Activated B cell treated with CpG ODN at 0.5 μM for 24 hours (primary cell): Measurements from ENCODE around the gene CD63. TPM values are rescaled to one million over a fixed set of nuclear protein-coding genes. Genes with fewer than 3 reads are reported as not detected.

Experiments used
- ATAC-seq: fragments of 200-7000 bp; cut with Tn5 transposase; one replicate; pipeline ENCODE4 v1.10.0; 2021; ENCODE audit warnings: low read depth, mild to moderate bottlenecking, moderate library complexity
- CTCF ChIA-PET: fragments of 350-600 bp; sonication (Branson Sonifier 250); formaldehyde crosslinking; loops from one replicate; lab custom pipeline; 2021; ENCODE audit warnings: antibody characterized with exemption; lab: Charles Lee
- POLR2A ChIA-PET: fragments of 350-600 bp; sonication (Branson Sonifier 250); formaldehyde crosslinking; loops from one replicate; lab custom pipeline; 2021; ENCODE audit warnings: antibody characterized with exemption; lab: Charles Lee
- DNase-seq: peaks from one replicate; pipeline ENCODE4 v3.0.0; 2022
- H3K27ac Mint-ChIP-seq: one replicate; pipeline ENCODE4 v1.8.0; 2020; ENCODE audit warnings: mixed read lengths
- H3K27me3 Mint-ChIP-seq: one replicate; pipeline ENCODE4 v1.8.0; 2021; ENCODE audit warnings: mixed read lengths
- H3K36me3 Mint-ChIP-seq: one replicate; pipeline ENCODE4 v1.8.0; 2021; ENCODE audit warnings: low read depth, mixed read lengths
- H3K4me1 Mint-ChIP-seq: one replicate; pipeline ENCODE4 v1.8.0; 2021; ENCODE audit warnings: mixed read lengths
- H3K4me3 Mint-ChIP-seq: one replicate; pipeline ENCODE4 v1.8.0; 2020; ENCODE audit warnings: mild to moderate bottlenecking, mixed read lengths
- H3K9me3 Mint-ChIP-seq: one replicate; pipeline ENCODE4 v1.8.0; 2020; ENCODE audit warnings: mixed read lengths
- CTCF ChIP-seq: fragments of 200-600 bp; IDR thresholded peaks from one replicate; pipeline ENCODE4 v1.8.0; 2022; ENCODE audit warnings: antibody characterized with exemption, mild to moderate bottlenecking
- intact Hi-C: fragments of 100-400 bp; cut with micrococcal nuclease; formaldehyde crosslinking; loops from one replicate; pipeline ENCODE4 v1.15.1; 2024
- total RNA-seq: library from RNA; stranded (reverse); gene quantifications from 2 replicates; pipeline ENCODE4 v1.2.3, GENCODE V29; 2022

The CD63 gene
- total RNA-seq, 1 donor from 2014 or later = 104 TPM

- Mint-ChIP-seq H3K9me3 (no peaks in the 10 kb centered on the region), H3K27me3 (no peaks in the 10 kb centered on the region), H3K27ac (no peak overlapping the region), H3K36me3 (peaks cover 2% of the 10 kb centered on the region), H3K4me1 (peaks cover 28% of the 10 kb centered on the region), H3K4me3 (no peak overlapping the region)
- POLR2A ChIA-PET = no interaction called here
- DNase-seq = no peak
- CTCF ChIA-PET = no interaction called here
- no peak for ATAC-seq
- intact Hi-C loops = no loop called here
- TF ChIP-seq CTCF = no peak
These were observed 3.5 kb upstream of the CD63 start for GRCh38 chr12:55732288-55732687.

DNA sequence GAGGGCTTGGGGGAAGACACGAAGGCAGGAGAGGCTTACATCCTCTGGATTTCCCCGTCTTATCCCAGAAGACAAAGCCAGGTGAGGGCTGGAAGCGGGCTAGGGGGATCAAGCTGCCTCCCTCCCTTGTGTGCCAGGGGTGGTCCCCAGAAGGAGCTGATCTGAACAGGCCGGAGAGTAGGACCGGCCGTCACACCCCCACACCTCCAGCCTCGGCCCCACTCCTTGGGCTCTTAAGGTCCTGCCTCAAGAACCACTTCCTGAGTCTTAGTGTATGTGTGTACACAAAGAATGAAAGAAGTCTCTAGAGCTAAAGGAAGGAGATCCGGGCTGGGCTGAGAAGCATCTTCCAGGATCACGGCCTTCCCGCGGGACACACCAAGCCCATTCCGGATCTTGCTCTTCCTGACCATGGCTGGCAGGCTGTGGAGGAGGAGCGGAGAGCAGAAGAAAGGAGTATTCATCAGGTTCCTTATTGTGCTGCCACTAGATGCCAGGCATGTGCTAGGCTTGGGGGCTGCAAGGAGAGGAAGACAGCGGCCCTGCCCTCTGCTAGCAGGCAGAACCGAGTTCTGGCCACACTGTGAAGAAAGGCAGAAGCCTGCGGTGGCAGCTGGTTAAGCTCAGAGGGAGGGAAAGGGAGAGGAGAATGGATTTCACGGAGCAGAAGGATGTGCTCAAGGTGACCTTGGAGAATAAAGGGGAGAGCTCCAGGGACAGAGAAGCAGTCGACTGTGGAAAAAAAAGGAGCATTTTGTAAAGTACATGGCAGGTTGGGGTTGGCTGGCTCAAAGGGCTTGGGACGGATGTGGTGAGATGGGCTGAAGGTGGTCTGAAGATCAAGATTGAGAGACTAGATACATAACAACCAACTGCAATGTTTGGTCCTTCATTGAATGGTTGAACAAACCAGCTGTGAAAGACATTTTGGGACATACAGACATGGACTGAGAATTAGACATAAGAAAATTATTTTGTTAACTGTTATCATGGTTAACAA lies 1.3 kb upstream of the CD63 start:
- Mint-ChIP-seq H3K27me3 (no peaks in the 10 kb centered on the region), H3K36me3 (peaks cover 18% of the 10 kb centered on the region), H3K4me1 (peaks cover 32% of the 10 kb centered on the region), H3K27ac (peak overlapping the region; percentile 88), H3K4me3 (peak overlapping the region; percentile 89), H3K9me3 (no peaks in the 10 kb centered on the region)
- ChIA-PET POLR2A (interaction anchor here (0.8 to 2.7 kb wide), 13 partner anchors 8 to 1232 kb away, joined by 3 to 29 read pairs (median 6); partner anchors contain the start of genes BLOC1S1, DNAJC14, GDF11 and ORMDL2), CTCF (interaction anchor here (1.3 to 2.7 kb wide), 4 partner anchors 9 to 459 kb away, joined by 3 to 32 read pairs (median 5); partner anchors contain the start of gene SMARCC2)
- DNase-seq (no peak), ATAC-seq (peak; percentile 28)
- intact Hi-C loops = loop anchor here (1.0 kb wide), 2 partner anchors 8 to 14 kb away; partner anchors contain the start of gene BLOC1S1
- TF ChIP-seq CTCF = no peak

DNA sequence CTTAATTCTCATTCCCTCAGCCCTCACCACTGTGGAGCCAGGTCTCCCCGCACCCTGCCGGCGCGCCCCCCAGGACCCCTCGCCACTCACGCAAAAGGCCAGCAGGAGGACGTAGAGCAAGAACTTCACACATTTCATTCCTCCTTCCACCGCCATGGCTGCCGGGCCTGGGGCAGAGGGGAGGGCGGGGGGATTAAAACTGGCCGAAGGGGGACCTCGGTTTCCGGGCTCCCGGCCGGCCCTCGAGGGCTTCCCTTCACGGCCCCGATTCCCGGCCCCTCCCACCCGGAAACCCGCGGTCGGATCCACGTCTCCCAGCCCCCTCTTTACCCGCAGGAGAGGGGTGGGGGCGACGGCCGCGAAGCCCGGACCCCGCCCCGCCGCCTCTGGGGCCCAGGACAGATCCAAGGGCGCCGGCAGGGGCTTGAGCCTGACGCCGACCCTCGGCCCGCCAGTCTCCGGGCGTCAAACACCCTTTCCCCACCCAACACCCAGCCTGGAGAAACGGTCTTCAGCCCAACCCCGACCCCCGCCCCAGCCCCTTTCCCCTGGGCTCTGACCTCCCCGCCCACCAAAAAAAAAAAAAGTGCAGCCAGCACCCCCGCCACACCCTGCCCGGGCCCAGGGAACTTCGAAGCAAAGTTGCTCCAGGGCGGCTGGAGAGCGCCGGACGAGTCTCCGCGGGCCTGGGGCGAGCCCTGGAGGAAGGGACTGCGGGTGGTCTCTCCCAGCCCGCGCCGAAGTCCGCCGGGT lies 447 bp downstream of the CD63 start:
- no peak for DNase-seq
- Mint-ChIP-seq H3K27me3 (no peaks in the 10 kb centered on the region), H3K27ac (peak overlapping the region; percentile 67), H3K4me3 (peak overlapping the region; percentile 89), H3K9me3 (no peaks in the 10 kb centered on the region), H3K36me3 (peaks cover 28% of the 10 kb centered on the region), H3K4me1 (peaks cover 37% of the 10 kb centered on the region)
- POLR2A ChIA-PET = interaction anchor here (0.5 to 2.7 kb wide), 11 partner anchors 10 to 493 kb away, joined by 3 to 29 read pairs (median 6); partner anchors contain the start of genes BLOC1S1, DNAJC14, GDF11 and ORMDL2
- CTCF ChIA-PET = interaction anchor here (1.6 to 2.7 kb wide), 2 partner anchors 10 kb away, joined by 4 to 32 read pairs; no protein-coding TSS in a partner anchor
- TF ChIP-seq CTCF = no peak
- intact Hi-C loops = no loop called here
- peak; percentile 13 for ATAC-seq

- peaks cover 37% of the 10 kb centered on the region for H3K4me1 Mint-ChIP-seq
- CTCF ChIA-PET = interaction anchor here (1.6 kb wide), 1 partner anchor 10 kb away, joined by 4 read pairs; no protein-coding TSS in a partner anchor
- intact Hi-C loops = no loop called here
- peak overlapping the region; percentile 89 for H3K4me3 Mint-ChIP-seq
- H3K27me3 Mint-ChIP-seq = no peaks in the 10 kb centered on the region
- H3K27ac Mint-ChIP-seq = peak overlapping the region; percentile 67
- H3K36me3 Mint-ChIP-seq = peaks cover 28% of the 10 kb centered on the region
- POLR2A ChIA-PET = interaction anchor here (0.6 to 1.2 kb wide), 2 partner anchors 12 to 49 kb away, joined by 5 to 7 read pairs; partner anchors contain the start of gene BLOC1S1
- H3K9me3 Mint-ChIP-seq = no peaks in the 10 kb centered on the region
- no peak for TF ChIP-seq CTCF
- DNase-seq = no peak
- no peak for ATAC-seq
These were observed 1.1 kb downstream of the CD63 start for GRCh38 chr12:55727643-55728185.
